Uterus (tissue), 2 donors: ENCODE results near the gene PDPN.

Experiments
- POLR2A ChIP-seq, 2 donors: fragments of 450-650 bp; IDR thresholded peaks; one replicate each; pipeline ENCODE4 v1.6.1; 2016; ENCODE audit warnings: antibody characterized with exemption in 2 of 2, mild to moderate bottlenecking in 1 of 2, moderate library complexity in 1 of 2
- TF ChIP-seq, protein P1 (sequence below), 4 experiments: fragments of 200-600 bp in 2 of 4; fragments of 450-650 bp in 2 of 4; sonication (generic) in 2 of 4; IDR thresholded peaks; one replicate each; pipeline ENCODE4 v1.5.1; 2016 to 2019; ENCODE audit warnings: antibody characterized with exemption in 4 of 4, mild to moderate bottlenecking in 2 of 4, moderate library complexity in 1 of 4

DNA sequence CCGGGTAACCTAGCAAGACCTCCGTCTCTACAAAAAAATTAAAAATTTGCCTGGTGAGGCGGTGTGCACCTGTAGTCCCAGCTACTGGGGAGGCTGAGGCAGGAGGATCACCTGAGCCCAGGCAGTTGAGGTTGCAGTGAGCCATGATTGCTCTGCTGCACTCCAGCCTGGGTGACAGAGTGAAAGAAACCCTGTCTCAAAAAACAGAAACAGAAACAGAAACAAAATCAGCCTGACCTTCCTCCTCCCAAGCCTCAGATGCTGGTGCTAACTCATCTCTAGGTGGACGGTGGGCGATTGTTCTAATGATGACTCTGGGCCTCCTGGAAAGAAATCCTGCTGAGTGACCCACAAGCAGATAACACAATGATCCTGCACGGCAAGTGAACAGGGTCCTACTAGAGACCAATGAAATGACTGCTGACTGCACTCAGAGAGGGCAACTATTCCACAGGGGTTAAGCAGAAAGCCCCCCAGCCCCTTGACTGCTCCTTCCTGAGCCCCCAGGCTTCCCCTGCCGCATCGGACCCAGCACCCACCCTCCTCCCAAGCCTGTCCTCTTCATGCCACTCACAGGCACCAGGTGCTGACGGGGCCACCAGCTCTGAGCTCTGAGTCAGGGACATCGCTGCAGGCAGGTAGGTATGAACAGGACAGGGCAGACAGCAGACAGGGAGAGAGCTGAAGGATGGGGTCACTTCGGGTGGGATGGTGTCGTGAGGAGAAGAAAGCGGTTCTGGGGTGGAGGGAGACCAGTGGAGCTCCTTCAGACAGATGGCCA is 42.0 kb upstream of the PDPN start:
- TF ChIP-seq, protein P1, sequence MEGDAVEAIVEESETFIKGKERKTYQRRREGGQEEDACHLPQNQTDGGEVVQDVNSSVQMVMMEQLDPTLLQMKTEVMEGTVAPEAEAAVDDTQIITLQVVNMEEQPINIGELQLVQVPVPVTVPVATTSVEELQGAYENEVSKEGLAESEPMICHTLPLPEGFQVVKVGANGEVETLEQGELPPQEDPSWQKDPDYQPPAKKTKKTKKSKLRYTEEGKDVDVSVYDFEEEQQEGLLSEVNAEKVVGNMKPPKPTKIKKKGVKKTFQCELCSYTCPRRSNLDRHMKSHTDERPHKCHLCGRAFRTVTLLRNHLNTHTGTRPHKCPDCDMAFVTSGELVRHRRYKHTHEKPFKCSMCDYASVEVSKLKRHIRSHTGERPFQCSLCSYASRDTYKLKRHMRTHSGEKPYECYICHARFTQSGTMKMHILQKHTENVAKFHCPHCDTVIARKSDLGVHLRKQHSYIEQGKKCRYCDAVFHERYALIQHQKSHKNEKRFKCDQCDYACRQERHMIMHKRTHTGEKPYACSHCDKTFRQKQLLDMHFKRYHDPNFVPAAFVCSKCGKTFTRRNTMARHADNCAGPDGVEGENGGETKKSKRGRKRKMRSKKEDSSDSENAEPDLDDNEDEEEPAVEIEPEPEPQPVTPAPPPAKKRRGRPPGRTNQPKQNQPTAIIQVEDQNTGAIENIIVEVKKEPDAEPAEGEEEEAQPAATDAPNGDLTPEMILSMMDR (IDR thresholded peaks at IDR 0.05): no peak
- TF ChIP-seq POLR2A (IDR thresholded peaks at IDR 0.05): no peak
